Natural killer cell (primary cell): ENCODE results near the gene OAS3. TPM values are rescaled to one million over a fixed set of nuclear protein-coding genes. Genes with fewer than 3 reads are reported as not detected.

ENCODE experiments used
- ATAC-seq, 3 donors: fragments of 150-1000 bp in 2 of 3; fragments of 200-7000 bp in 1 of 3; cut with Tn5 transposase; 1 replicate in 1 of 3; 2 replicates in 2 of 3; pipeline ENCODE4 v1.10.0; 2021; ENCODE audit warnings: mild to moderate bottlenecking in 2 of 3, moderate library complexity in 2 of 3
- DNase-seq, 2 donors: peaks; one replicate each; pipeline versions ENCODE4 v3.0.0 to v3.0.0-alpha.2; 2013 to 2021; ENCODE audit warnings: mixed read lengths in 1 of 2
- H3K27ac ChIP-seq: one replicate; pipeline ENCODE4 v1.5.1; 2013; ENCODE audit warnings: mild to moderate bottlenecking, low read length
- H3K27me3 ChIP-seq: one replicate; pipeline ENCODE4 v1.6.1; 2013; ENCODE audit warnings: low read length; ENCODE audit not compliant: control insufficient read depth, insufficient read depth
- H3K36me3 ChIP-seq: one replicate; pipeline ENCODE4 v1.6.1; 2013; ENCODE audit warnings: low read length; ENCODE audit not compliant: control insufficient read depth, insufficient read depth
- H3K4me1 ChIP-seq: one replicate; pipeline ENCODE4 v1.6.1; 2013; ENCODE audit warnings: low read length; ENCODE audit not compliant: control insufficient read depth, insufficient read depth
- H3K4me3 ChIP-seq: one replicate; pipeline ENCODE4 v1.5.1; 2013; ENCODE audit warnings: low read length
- H3K9me3 ChIP-seq: one replicate; pipeline ENCODE4 v1.6.1; 2013; ENCODE audit warnings: low read length; ENCODE audit not compliant: control insufficient read depth, insufficient read depth
- H3K27ac Mint-ChIP-seq, 2 donors: one replicate each; pipeline ENCODE4 v1.8.0; 2022; ENCODE audit warnings: mild to moderate bottlenecking in 2 of 2, mixed read lengths in 2 of 2, moderate library complexity in 1 of 2
- H3K27me3 Mint-ChIP-seq, 2 donors: one replicate each; pipeline ENCODE4 v1.8.0; 2022; ENCODE audit warnings: low read depth in 2 of 2, mixed read lengths in 2 of 2
- H3K36me3 Mint-ChIP-seq: one replicate; pipeline ENCODE4 v1.8.0; 2022; ENCODE audit warnings: mixed read lengths
- H3K4me1 Mint-ChIP-seq, 2 donors: one replicate each; pipeline ENCODE4 v1.8.0; 2022; ENCODE audit warnings: mixed read lengths in 2 of 2
- H3K4me3 Mint-ChIP-seq: one replicate; pipeline ENCODE4 v1.8.0; 2022; ENCODE audit warnings: mild to moderate bottlenecking, moderate library complexity, mixed read lengths
- H3K9me3 Mint-ChIP-seq, 2 donors: one replicate each; pipeline ENCODE4 v1.8.0; 2022; ENCODE audit warnings: mixed read lengths in 2 of 2
- WGBS: methylation state at CpG from one replicate; pipeline ENCODE4 v1.1.7; 2013; ENCODE audit warnings: missing lambda C conversion rate; ENCODE audit not compliant: insufficient coverage; 5-methylcytosine and 5-hydroxymethylcytosine counted together
- intact Hi-C: fragments of 100-400 bp; cut with micrococcal nuclease; formaldehyde crosslinking; loops from one replicate; pipeline ENCODE4 v1.14.2; 2022
- total RNA-seq, 4 donors: library from RNA; stranded (reverse); fragments of 120-200 nt in 1 of 4; gene quantifications; one replicate each; pipeline versions ENCODE4 v1.2.3 to v1.2.4, GENCODE V29; 2013 to 2022
- TF ChIP-seq, protein P1 (sequence below): fragments of 200-600 bp; IDR thresholded peaks from one replicate; pipeline ENCODE4 v1.8.0; 2022; ENCODE audit warnings: antibody characterized with exemption

OAS3 gene
- total RNA-seq, 3 donors from 2014 or later (not counting 1 experiment from before 2014, with no cell fraction given): 8.5 to 24.7 (median 15.4) TPM

DNA sequence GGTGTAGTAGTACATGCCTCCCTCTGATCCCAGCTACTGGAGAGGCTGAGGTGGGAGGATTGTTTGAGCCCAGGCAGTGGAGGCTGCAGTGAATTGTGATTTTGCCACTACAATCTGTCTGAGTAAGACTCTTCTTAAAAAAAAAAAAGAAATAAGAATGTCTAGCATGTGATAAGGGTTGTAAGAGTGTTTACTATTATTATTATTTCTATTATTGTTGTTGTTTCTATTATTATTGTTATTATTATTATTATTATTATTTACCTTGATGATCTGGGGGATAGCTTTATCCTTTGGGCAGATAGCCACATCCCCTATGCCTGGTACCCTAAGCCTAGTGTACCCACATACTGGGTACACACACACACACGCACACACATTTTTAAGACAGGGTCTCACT, 4.3 kb downstream of the OAS3 start:
- H3K27ac Mint-ChIP-seq: no peak overlapping the region
- no peaks in the 10 kb centered on the region for H3K9me3 ChIP-seq
- H3K4me3 Mint-ChIP-seq: no peak overlapping the region
- TF ChIP-seq, protein P1, sequence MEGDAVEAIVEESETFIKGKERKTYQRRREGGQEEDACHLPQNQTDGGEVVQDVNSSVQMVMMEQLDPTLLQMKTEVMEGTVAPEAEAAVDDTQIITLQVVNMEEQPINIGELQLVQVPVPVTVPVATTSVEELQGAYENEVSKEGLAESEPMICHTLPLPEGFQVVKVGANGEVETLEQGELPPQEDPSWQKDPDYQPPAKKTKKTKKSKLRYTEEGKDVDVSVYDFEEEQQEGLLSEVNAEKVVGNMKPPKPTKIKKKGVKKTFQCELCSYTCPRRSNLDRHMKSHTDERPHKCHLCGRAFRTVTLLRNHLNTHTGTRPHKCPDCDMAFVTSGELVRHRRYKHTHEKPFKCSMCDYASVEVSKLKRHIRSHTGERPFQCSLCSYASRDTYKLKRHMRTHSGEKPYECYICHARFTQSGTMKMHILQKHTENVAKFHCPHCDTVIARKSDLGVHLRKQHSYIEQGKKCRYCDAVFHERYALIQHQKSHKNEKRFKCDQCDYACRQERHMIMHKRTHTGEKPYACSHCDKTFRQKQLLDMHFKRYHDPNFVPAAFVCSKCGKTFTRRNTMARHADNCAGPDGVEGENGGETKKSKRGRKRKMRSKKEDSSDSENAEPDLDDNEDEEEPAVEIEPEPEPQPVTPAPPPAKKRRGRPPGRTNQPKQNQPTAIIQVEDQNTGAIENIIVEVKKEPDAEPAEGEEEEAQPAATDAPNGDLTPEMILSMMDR: no peak
- no peak for DNase-seq
- H3K4me3 ChIP-seq: no peak overlapping the region
- no peak for ATAC-seq
- intact Hi-C loops: no loop called here
- no CpG with 5 or more reads among the region's 1 CpG for WGBS
- no peaks in the 10 kb centered on the region for H3K36me3 Mint-ChIP-seq
- no peaks in the 10 kb centered on the region for H3K9me3 Mint-ChIP-seq
- H3K36me3 ChIP-seq: peaks cover 21% of the 10 kb centered on the region
- H3K27ac ChIP-seq: no peak overlapping the region
- H3K4me1 Mint-ChIP-seq: peaks cover 25 to 26% of the 10 kb centered on the region in 2 donors
- H3K27me3 Mint-ChIP-seq: no peaks in the 10 kb centered on the region
- peaks cover 17% of the 10 kb centered on the region for H3K4me1 ChIP-seq
- no peaks in the 10 kb centered on the region for H3K27me3 ChIP-seq

DNA sequence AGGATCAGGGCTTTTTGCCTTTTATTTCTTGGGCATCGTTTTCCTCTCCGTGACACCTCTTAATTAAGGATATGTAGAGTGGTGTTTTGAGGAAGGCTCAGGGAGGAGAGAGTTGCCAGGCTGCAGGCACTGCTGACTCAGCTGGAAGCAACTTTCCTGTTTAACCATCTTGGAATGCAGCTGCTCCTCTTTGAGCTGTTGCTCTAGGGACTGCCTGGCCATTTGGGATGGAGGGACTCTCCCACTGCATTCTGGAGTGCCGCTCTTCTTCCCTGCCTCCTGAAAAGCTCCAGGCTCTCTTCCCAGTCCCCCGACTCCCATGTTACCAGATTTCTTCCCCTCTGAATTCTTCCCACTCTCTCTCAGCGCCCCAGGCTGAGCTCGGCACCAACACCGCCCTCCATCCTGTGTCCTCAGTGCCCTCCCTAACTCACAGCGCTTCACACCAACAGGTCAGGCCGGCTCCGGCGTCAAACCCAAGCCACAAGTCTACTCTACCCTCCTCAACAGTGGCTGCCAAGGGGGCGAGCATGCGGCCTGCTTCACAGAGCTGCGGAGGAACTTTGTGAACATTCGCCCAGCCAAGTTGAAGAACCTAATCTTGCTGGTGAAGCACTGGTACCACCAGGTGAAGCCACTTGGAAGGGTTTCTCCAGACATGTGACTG, 5.9 kb downstream of the OAS3 start:
- Mint-ChIP-seq H3K27ac (no peak overlapping the region), H3K36me3 (no peaks in the 10 kb centered on the region), H3K4me3 (no peak overlapping the region), H3K27me3 (no peaks in the 10 kb centered on the region), H3K4me1 (peaks cover 10 to 13% of the 10 kb centered on the region in 2 donors), H3K9me3 (no peaks in the 10 kb centered on the region)
- TF ChIP-seq, protein P1: no peak
- peaks cover 11% of the 10 kb centered on the region for H3K4me1 ChIP-seq
- H3K27ac ChIP-seq: no peak overlapping the region
- H3K4me3 ChIP-seq: no peak overlapping the region
- DNase-seq: no peak
- no peaks in the 10 kb centered on the region for H3K9me3 ChIP-seq
- WGBS: 96% methylated on average over 15 of the region's 15 CpGs
- intact Hi-C loops: no loop called here
- no peak for ATAC-seq
- no peaks in the 10 kb centered on the region for H3K27me3 ChIP-seq
- peaks cover 31% of the 10 kb centered on the region for H3K36me3 ChIP-seq

DNA sequence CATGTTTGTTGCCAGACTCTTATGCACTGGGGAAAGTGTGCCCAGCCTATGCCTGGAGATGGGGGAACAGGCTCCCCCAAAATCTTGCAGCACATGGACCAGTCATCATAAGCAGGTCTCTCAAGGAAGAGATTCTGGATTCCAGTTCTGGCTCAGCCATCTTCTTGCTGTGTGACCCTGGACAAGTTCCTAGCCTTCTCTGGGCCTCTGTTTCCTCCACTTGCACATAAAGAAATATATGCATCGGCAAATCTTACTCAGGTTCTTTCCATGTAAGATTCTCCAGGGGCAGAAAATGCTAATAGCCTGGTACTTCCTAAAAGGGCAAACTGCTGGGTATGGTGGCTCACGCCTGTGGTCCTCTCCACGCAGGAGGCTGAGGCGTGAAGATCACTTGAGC, 7.2 kb downstream of the OAS3 start:
- no peaks in the 10 kb centered on the region for H3K9me3 ChIP-seq
- DNase-seq (no peak), ATAC-seq (no peak)
- H3K4me1 ChIP-seq: no peaks in the 10 kb centered on the region
- H3K27ac Mint-ChIP-seq: no peak overlapping the region
- WGBS: 97% methylated on average over 4 of the region's 4 CpGs
- no peak overlapping the region for H3K4me3 ChIP-seq
- TF ChIP-seq, protein P1: no peak
- no peaks in the 10 kb centered on the region for H3K36me3 Mint-ChIP-seq
- no peaks in the 10 kb centered on the region for H3K4me1 Mint-ChIP-seq
- H3K27me3 ChIP-seq: no peaks in the 10 kb centered on the region
- intact Hi-C loops: no loop called here
- no peak overlapping the region for H3K27ac ChIP-seq
- peaks cover 35% of the 10 kb centered on the region for H3K36me3 ChIP-seq
- H3K9me3 Mint-ChIP-seq: no peaks in the 10 kb centered on the region
- H3K4me3 Mint-ChIP-seq: no peak overlapping the region
- H3K27me3 Mint-ChIP-seq: no peaks in the 10 kb centered on the region
